ENCODE results near the gene MYH13. TPM values are rescaled to one million over a fixed set of nuclear protein-coding genes. Genes with fewer than 3 reads are reported as not detected.

Gene MYH13
- total and polyA plus RNA-seq, 2 of the 13 experiments (the other 11 are each of a cell fraction or from before 2014, with no cell fraction given) = not detected

- no peaks in the 10 kb centered on the region for H3K36me3 ChIP-seq (replicated peaks in 1 of 2; ENCODE audit: control insufficient read depth in 1 of 2, insufficient read depth in 2 of 2, low read length in 2 of 2)
- no peak overlapping the region for H2AFZ ChIP-seq (ENCODE audit: low read length)
- intact Hi-C loops (cut with micrococcal nuclease; ENCODE audit: unreplicated experiment) (no loop called here), in situ Hi-C loops (cut with HindIII; ENCODE audit: extremely low pct_ligation_motif_present, low pct_unique_long_range_greater_than_20kb) (no loop called here)
- no peaks in the 10 kb centered on the region for H3K4me1 ChIP-seq (ENCODE audit: insufficient read depth, low read length)
- CTCF ChIA-PET (ENCODE audit: low intra/inter-chr PET ratio, low total read pairs) = no interaction called here
- no peak for ATAC-seq
- no TSS peak for BruUV-seq (replicated peaks)
- no peak overlapping the region for H3K9ac ChIP-seq (ENCODE audit: insufficient read depth, low read depth, low read length)
- POLR2A ChIA-PET = no interaction called here
- H4K20me1 ChIP-seq (ENCODE audit: insufficient read depth, low read length) = no peaks in the 10 kb centered on the region
- H3K27ac ChIP-seq (ENCODE audit: extremely low read length, insufficient read depth, low read length) = no peak overlapping the region
- no peaks in the 10 kb centered on the region; a peak in 1 of 5 replicates for H3K27me3 ChIP-seq (ENCODE audit: control insufficient read depth in 1 of 2, insufficient read depth in 2 of 2, low read length in 2 of 2)
- H3K4me2 ChIP-seq (ENCODE audit: low read depth, low read length) = no peak overlapping the region
- WGBS (ENCODE audit: low lambda C conversion rate) = 31% methylated on average over 1 of the region's 1 CpG
- TF ChIP-seq ZNF607 (CRISPR knock-in tag; IDR thresholded peaks at IDR 0.05; ENCODE audit: borderline replicate concordance) (no peak), NFYC (CRISPR knock-in tag; IDR thresholded peaks at IDR 0.05) (no peak)
- H3K79me2 ChIP-seq (ENCODE audit: insufficient read depth, low read length) = no peaks in the 10 kb centered on the region
- no peak for DNase-seq (ENCODE audit: low spot score)
- no peak for FAIRE-seq
- no peaks in the 10 kb centered on the region for H3K9me3 ChIP-seq (ENCODE audit: low read length)
- H3K4me3 ChIP-seq (replicated peaks in 1 of 3; ENCODE audit: insufficient read depth in 1 of 3, low read depth in 2 of 3, low read length in 3 of 3) = no peak overlapping the region
These were observed 110.4 kb downstream of the MYH13 start for GRCh38 chr17:10262451-10262850.

DNA sequence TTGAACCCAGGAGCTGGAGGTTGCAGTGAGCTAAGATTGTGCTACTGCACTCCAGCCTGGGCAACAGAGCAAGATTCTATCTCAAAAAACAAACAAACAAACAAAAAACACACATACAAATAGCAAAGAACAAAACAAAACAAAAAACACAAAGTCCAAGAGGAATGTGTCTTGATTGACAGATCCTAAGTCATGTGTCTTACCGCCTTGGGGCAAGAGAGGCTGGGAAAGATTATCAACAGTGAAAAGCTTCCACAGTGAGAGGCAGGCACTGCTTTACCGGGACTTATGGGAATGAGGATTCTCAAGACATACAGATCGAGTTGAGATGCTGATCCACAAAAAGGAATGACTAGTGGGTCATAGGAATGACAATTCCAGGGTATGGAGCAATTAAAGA is 111.7 kb downstream of the MYH13 start:
- H3K9me3 ChIP-seq (ENCODE audit: low read length) = no peaks in the 10 kb centered on the region
- H3K36me3 ChIP-seq (replicated peaks in 1 of 2; ENCODE audit: control insufficient read depth in 1 of 2, insufficient read depth in 2 of 2, low read length in 2 of 2) = no peaks in the 10 kb centered on the region
- ATAC-seq = no peak
- no TSS peak for BruUV-seq (replicated peaks)
- H3K4me2 ChIP-seq (ENCODE audit: low read depth, low read length) = no peak overlapping the region
- H3K27me3 ChIP-seq (ENCODE audit: control insufficient read depth in 1 of 2, insufficient read depth in 2 of 2, low read length in 2 of 2) = no peaks in the 10 kb centered on the region
- H2AFZ ChIP-seq (ENCODE audit: low read length) = no peak overlapping the region
- TF ChIP-seq ZNF34 (CRISPR knock-in tag; IDR thresholded peaks at IDR 0.05; ENCODE audit: borderline replicate concordance) (no peak), ELF3 (CRISPR knock-in tag; IDR thresholded peaks at IDR 0.05) (no peak), KLF11 (CRISPR knock-in tag; IDR thresholded peaks at IDR 0.05) (no peak), DNMT1 (CRISPR knock-in tag; IDR thresholded peaks at IDR 0.05) (no peak), MBD4 (IDR thresholded peaks at IDR 0.05; ENCODE audit: borderline replicate concordance, low read length) (no peak), ZFP1 (CRISPR knock-in tag; IDR thresholded peaks at IDR 0.05) (no peak), MIXL1 (CRISPR knock-in tag; IDR thresholded peaks at IDR 0.05) (no peak), ZNF773 (CRISPR knock-in tag; IDR thresholded peaks at IDR 0.05; ENCODE audit: borderline replicate concordance) (no peak), ZNF674 (CRISPR knock-in tag; IDR thresholded peaks at IDR 0.05; ENCODE audit: low read depth) (no peak), PHF8 (CRISPR knock-in tag; IDR thresholded peaks at IDR 0.05) (no peak), GABPA (IDR thresholded peaks at IDR 0.05; ENCODE audit: low read depth, low read length) (no peak), GABPA (CRISPR knock-in tag; IDR thresholded peaks at IDR 0.05; ENCODE audit: low read depth) (no peak), GRHL1 (CRISPR knock-in tag; conservative IDR thresholded peaks at IDR 0.05) (no peak), ZNF30 (CRISPR knock-in tag; IDR thresholded peaks at IDR 0.05) (no peak)
- TF ChIP-seq, protein P1, sequence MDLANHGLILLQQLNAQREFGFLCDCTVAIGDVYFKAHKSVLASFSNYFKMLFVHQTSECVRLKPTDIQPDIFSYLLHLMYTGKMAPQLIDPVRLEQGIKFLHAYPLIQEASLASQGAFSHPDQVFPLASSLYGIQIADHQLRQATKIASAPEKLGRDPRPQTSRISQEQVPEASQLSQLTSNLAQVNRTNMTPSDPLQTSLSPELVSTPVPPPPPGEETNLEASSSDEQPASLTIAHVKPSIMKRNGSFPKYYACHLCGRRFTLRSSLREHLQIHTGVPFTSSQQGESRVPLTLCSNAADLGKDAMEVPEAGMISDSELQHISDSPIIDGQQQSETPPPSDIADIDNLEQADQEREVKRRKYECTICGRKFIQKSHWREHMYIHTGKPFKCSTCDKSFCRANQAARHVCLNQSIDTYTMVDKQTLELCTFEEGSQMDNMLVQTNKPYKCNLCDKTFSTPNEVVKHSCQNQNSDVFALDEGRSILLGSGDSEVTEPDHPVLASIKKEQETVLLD (CRISPR knock-in tag; IDR thresholded peaks at IDR 0.05; ENCODE audit: low read depth) = no peak
- CTCF ChIA-PET (ENCODE audit: low intra/inter-chr PET ratio, low total read pairs) = no interaction called here
- in situ Hi-C loops (cut with HindIII; ENCODE audit: extremely low pct_ligation_motif_present, low pct_unique_long_range_greater_than_20kb) = no loop called here
- no peak for DNase-seq (ENCODE audit: low spot score)
- H4K20me1 ChIP-seq (ENCODE audit: insufficient read depth, low read length) = no peaks in the 10 kb centered on the region
- no peak overlapping the region for H3K4me3 ChIP-seq (replicated peaks in 1 of 3; ENCODE audit: insufficient read depth in 1 of 3, low read depth in 2 of 3, low read length in 3 of 3)
- H3K9ac ChIP-seq (ENCODE audit: insufficient read depth, low read depth, low read length) = no peak overlapping the region
- intact Hi-C loops (cut with micrococcal nuclease; ENCODE audit: unreplicated experiment) = no loop called here
- no peak for FAIRE-seq
- no peaks in the 10 kb centered on the region for H3K79me2 ChIP-seq (ENCODE audit: insufficient read depth, low read length)
- H3K4me1 ChIP-seq (ENCODE audit: insufficient read depth, low read length) = no peaks in the 10 kb centered on the region
- POLR2A ChIA-PET = no interaction called here
- 5% methylated on average over 3 of the region's 3 CpGs for WGBS (ENCODE audit: low lambda C conversion rate)
- H3K27ac ChIP-seq (ENCODE audit: extremely low read length, insufficient read depth, low read length) = no peak overlapping the region

All from HepG2 (cell line).